HG03575 (cell line): ENCODE measurements around the gene NPLOC4.
"Not testable (repeated sequence)": the region's sequence is repeated elsewhere in the genome, so short reads cannot be mapped to it uniquely, and the experiment has no call there.

Experiments
- ATAC-seq: cut with Tn5 transposase; IDR thresholded peaks from one replicate; pipeline ENCODE4 v1.9.1; 2021; ENCODE audit not compliant: unreplicated experiment, insufficient number of reproducible peaks, low FRiP score; ENCODE audit errors: extremely low read depth

The NPLOC4 gene

GRCh38 chr17:81541123-81541522, 95.8 kb downstream of the NPLOC4 start:
- ATAC-seq = no peak

GRCh38 chr17:81540676-81541027, 96.3 kb downstream of the NPLOC4 start:
- no peak for ATAC-seq

GRCh38 chr17:81539961-81540675, 96.8 kb downstream of the NPLOC4 start:
- ATAC-seq = no peak

GRCh38 chr17:81539571-81539900, 97.4 kb downstream of the NPLOC4 start:
- ATAC-seq = no peak

- no peak for ATAC-seq
These were observed 98.0 kb downstream of the NPLOC4 start for GRCh38 chr17:81538651-81539570.

DNA sequence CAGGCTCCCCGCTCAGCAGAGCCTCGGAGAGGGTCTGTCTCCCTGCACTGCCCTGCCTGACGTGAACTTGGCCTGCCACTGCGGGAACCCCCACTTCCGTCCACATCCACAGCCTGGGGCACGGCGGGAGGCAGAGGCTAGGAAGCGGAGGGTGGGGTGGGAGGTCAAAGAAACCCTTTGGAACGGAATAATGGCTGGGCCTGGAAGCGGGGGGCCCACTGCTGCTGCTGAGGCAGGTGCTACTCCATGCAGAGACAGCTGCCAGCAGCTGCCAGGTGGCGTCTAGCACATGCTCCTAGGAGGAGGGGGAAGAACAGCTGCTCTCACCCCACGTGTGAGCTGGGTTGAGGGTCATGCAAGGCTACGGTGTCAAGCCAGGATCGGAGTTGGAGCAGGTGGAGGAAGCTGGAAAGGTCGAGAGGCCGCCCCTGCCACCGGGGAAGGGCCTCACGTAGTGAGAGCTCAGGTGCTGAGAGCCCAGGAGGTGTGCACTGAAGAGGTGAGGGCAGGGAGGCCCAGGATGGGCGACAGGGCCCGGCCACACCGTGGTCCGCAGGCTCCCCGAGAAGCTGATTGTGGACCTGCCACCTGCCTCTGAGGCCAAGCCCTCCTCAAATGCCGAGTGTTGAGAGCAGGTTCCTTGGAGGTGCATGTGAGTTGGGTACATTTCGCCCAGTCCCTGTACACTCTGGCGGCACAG, 98.9 kb downstream of the NPLOC4 start:
- ATAC-seq = no peak

DNA sequence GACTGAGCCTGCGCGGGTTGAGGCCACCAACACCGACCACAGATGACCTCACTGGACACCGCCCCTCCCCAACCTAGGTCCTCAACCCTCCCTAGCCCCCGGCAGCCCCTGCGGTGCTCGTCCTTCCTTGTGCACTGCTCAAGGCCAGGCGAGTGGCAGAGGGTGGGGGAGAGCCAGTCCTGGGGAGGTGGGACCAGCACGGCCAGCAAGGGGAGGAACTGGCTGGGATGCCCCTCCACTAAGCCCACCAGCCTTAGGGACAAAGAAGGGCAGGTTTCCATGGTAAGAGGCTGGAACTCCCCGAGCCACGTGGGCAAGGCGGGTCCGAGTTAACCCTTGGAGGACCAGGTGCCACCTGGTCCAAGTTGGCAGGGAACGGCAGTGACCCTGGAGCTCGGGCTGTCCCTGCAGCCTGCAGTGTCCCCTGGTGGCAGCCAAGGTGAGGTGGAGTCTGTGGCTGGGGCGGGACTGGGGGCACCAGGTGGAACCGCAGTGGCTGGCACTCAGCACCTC, 99.5 kb downstream of the NPLOC4 start:
- no peak for ATAC-seq

GRCh38 chr17:81536299-81537290, 100.3 kb downstream of the NPLOC4 start:
- no peak for ATAC-seq

DNA sequence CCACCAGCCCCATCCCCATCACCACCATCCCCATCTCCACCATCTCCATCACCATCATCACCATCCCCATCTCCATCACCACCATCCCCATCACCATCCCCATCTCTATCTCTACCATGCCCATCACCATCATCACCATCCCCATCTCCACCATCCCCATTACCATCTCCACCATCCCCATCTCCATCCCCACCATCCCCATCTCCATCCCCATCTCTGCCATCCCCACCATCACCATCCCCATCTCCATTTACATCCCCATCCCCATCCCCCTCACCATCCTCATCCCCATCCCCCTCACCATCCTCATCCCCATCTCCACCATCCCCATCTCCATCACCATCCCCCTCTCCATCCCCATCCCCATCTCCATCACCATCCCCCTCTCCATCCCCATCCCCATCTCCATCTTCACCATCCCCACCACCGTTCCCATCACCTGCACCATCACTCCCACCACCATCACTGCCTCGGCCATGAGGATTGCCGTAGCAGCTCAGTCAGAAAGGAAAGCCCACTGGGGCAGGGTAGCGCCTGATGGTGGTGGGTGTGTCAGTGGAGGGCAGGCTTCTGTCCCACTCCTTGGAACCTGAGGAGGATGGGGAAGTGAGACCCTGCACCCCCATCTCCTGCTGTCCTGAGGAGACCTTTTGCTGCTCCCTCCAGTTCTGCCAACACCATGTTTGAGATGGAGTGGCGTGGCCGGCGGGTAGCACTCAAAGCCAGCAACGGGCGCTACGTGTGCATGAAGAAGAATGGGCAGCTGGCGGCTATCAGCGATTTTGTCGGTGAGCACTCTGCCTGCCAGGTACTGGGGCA, 101.2 kb downstream of the NPLOC4 start:
- ATAC-seq = no peak

- no peak for ATAC-seq
These were observed 101.9 kb downstream of the NPLOC4 start for GRCh38 chr17:81535007-81535328.

DNA sequence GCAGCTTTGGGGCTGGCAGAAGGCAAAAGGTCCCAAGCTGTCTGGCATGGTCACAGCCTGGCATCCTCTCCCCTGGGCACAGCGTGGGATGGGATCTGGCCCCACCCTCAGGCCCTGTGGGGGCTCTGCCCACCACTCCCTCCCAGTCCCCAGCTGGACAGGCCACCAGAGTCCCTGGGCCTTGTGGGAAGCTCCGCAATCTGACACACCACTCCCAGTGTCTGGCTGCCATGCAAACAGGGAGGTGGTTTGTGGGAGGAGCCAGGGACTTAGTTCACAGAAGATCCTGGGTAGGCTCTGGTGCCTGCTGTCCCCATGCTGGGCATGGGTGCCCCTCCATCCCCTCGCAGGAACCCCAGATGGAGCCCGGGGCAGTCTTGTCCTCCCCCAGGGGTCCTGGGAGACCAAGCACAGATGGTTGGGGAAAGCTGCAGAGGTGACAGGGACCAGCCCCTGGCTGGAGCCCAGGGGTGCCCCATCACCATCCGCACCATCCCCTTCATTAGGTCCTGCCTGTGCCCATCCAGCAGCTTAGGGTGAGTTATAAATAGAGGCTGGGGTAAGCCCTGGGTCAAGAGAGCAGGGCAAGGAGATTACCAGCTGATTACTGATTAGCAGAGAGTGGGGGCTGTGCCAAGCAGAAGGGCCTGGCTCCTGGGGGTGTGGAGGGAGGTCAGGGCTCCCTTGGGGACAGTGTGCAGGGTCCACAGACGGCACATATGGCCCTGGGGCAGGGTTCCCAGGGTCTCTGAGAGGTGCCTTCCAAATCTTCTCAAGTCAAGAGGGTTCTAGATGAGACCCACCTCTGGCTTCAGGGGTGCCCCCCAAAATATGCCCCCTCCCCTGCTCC, 102.5 kb downstream of the NPLOC4 start:
- ATAC-seq = no peak

- ATAC-seq = no peak
These were observed 103.4 kb downstream of the NPLOC4 start for GRCh38 chr17:81533339-81534141.

DNA sequence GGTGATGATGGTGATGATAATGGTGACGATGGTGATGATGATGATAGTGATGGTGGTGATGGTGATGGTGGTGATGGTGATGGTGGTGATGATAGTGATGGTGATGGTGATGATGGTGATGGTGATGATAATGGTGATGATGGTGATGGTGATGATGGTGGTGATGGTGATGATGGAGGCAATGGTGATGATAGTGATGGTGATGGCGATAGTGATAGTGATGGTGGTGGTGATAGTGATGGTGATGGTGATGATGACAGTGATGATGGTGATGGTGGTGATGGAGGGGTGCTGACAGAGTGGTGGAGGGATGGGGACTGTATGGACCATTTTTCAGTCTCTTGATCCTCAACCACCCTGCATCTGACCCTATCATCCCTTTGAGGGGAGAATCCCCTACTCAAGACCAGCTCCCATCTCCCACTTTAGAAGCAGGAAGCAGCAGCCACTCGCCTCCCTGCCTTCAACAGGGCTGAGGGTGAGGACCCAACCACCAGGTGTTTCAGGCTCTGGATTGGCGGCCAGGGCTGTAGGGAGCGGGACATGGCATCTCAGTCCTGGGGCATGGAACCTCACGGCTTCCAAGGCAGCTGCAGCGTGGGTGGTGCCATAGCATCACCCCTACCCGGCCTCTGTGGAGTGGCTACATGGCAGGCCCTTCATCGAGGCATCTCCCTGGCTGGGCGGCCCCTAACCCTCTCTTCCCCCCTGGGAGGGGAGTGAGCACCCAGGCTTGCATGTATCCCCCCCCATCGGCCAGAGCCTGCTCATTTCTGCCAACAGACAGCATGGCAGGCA, 104.2 kb downstream of the NPLOC4 start:
- ATAC-seq = no peak

DNA sequence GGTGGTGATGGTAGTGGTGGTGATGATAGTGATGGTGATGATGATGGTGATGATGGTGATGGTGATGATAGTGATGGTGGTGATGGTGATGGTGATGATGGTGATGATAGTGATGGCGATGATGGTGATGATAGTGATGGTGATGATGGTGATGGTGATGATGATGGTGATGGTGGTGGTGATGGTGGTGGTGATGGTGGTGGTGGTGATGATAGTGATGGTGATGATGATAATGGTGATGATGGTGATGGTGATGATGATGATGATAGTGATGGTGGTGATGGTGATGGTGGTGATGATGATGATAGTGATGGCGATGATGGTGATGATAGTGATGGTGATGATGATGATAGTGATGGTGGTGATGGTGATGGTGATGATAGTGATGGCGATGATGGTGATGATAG, 104.9 kb downstream of the NPLOC4 start:
- not testable (repeated sequence) for ATAC-seq

DNA sequence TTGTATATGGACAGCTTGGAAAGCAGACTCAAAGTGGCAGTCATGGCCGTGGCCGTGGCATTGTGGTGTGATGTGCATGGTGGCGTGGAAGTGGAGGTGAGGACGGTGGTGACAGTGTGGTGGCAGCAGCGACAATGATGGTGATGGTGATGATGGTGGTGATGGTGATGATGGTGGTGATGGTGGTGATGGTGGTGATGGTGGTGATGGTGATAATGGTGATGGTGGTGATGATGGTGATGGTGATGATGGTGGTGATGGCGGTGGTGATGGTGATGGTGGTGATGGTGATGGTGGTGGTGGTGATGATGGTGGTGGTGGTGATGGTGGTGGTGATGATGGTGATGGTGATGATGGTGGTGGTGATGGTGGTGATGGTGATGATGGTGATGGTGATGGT, 105.9 kb downstream of the NPLOC4 start:
- ATAC-seq = not testable (repeated sequence)

- no peak for ATAC-seq
These were observed 107.5 kb downstream of the NPLOC4 start for GRCh38 chr17:81529437-81529803.
